Gastrocnemius medialis (tissue), 4 donors: ENCODE results near the gene SNCAIP. TPM values are rescaled to one million over a fixed set of nuclear protein-coding genes. Genes with fewer than 3 reads are reported as not detected.

Experiments used
- ATAC-seq, 2 donors: fragments of 150-250 bp; one replicate each; pipeline ENCODE4 v1.9.1; 2016
- DNase-seq, 2 donors: peaks; one replicate each; pipeline ENCODE4 v3.0.0-alpha.2; 2019
- H3K27ac ChIP-seq, 4 donors: fragments of 200-600 bp; sonication (generic); 1 replicate in 1 of 4; 2 replicates in 3 of 4; pipeline ENCODE4 v1.5.1; 2016 to 2018; ENCODE audit warnings: mild to moderate bottlenecking in 2 of 4, moderate library complexity in 1 of 4
- H3K27me3 ChIP-seq, 3 donors: fragments of 200-600 bp; sonication (generic) in 2 of 3; 1 replicate in 1 of 3; 2 replicates in 2 of 3; pipeline versions ENCODE4 v1.5.1 to v1.6.0; 2016 to 2019; ENCODE audit warnings: mild to moderate bottlenecking in 1 of 3, moderate library complexity in 1 of 3
- H3K36me3 ChIP-seq, 2 donors: fragments of 200-600 bp; sonication (generic) in 1 of 2; one replicate each; pipeline ENCODE4 v1.5.1; 2017 to 2018
- H3K4me1 ChIP-seq, 2 donors: fragments of 200-600 bp; sonication (generic) in 1 of 2; one replicate each; pipeline ENCODE4 v1.5.1; 2016 to 2017; ENCODE audit warnings: mild to moderate bottlenecking in 2 of 2
- H3K4me3 ChIP-seq, 4 donors: fragments of 200-600 bp; sonication (generic) in 3 of 4; 1 replicate in 1 of 4; 2 replicates in 3 of 4; pipeline ENCODE4 v1.5.1; 2016 to 2019; ENCODE audit warnings: mild to moderate bottlenecking in 2 of 4
- H3K9me3 ChIP-seq, 3 donors: fragments of 200-600 bp; sonication (generic) in 2 of 3; 1 replicate in 1 of 3; 2 replicates in 2 of 3; pipeline ENCODE4 v1.5.1; 2016 to 2019
- CTCF ChIP-seq, 5 experiments: fragments of 450-650 bp in 3 of 5; fragments of 200-600 bp in 2 of 5; sonication (generic) in 2 of 5; IDR thresholded peaks in 4 of 5; conservative IDR thresholded peaks in 1 of 5; 1 replicate in 4 of 5; 2 replicates in 1 of 5; pipeline ENCODE4 v1.5.1; 2016 to 2019; ENCODE audit warnings: antibody characterized with exemption in 5 of 5, mild to moderate bottlenecking in 3 of 5, moderate library complexity in 3 of 5
- POLR2A ChIP-seq, 2 donors: fragments of 450-650 bp; IDR thresholded peaks; one replicate each; pipeline ENCODE4 v1.6.1; 2017; ENCODE audit warnings: antibody characterized with exemption in 2 of 2, mild to moderate bottlenecking in 2 of 2, moderate library complexity in 2 of 2
- in situ Hi-C, 4 donors: fragments of 200-750 bp; cut with MboI; loops; one replicate each; pipeline versions ENCODE4 v1.15.0 to v1.8.0; 2017; ENCODE audit warnings: low sequenced_read_pairs in 4 of 4
- intact Hi-C: fragments of 100-400 bp; cut with DNase I; formaldehyde crosslinking; loops from one replicate; pipeline ENCODE4 v1.15.1; 2023; ENCODE audit warnings: low total_unique reads
- total RNA-seq, 4 donors: library from RNA; depleted of rRNA; stranded (reverse); fragments of >200 nt; gene quantifications; one replicate each; pipeline versions ENCODE4 v1.1.0 to v1.2.3, GENCODE V29; 2016

Gene SNCAIP
- total RNA-seq, 4 donors from 2014 or later: 0.22 to 3.1 (median 0.53) TPM

DNA sequence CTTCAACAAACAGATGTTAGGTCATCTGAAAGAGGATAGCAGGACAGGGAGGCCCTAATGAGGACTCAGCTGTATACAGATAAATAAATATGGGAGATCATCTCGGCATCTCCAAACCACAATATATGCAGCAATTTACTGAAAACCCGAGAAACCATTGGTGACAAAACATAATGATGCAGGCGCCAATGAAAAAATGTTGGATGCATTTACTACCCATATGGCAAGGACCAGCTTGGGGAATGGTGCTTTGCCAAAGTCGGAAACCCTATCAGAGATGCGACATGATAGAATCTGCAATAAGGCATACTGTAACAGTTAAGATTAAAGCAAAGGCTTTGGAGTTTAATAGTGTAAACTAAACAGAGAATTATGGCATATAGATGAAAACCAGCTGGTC lies 92.0 kb downstream of the SNCAIP start:
- H3K36me3 ChIP-seq: no peaks in the 10 kb centered on the region
- ATAC-seq: no peak
- in situ Hi-C loops: loop anchor here in 1 of 4 donors (25.0 kb wide), 1 partner anchor 217 kb away; no protein-coding TSS in a partner anchor
- H3K27ac ChIP-seq: no peak overlapping the region
- no peaks in the 10 kb centered on the region for H3K27me3 ChIP-seq
- intact Hi-C loops: no loop called here
- H3K4me3 ChIP-seq: no peak overlapping the region
- H3K9me3 ChIP-seq: no peaks in the 10 kb centered on the region
- DNase-seq: no peak
- TF ChIP-seq CTCF (IDR thresholded peaks at IDR 0.05 in 4 of 5, conservative IDR thresholded peaks at IDR 0.05 in 1 of 5) (no peak), POLR2A (IDR thresholded peaks at IDR 0.05) (no peak)
- no peaks in the 10 kb centered on the region for H3K4me1 ChIP-seq

GRCh38 chr5:122404653-122405362 lies 92.8 kb downstream of the SNCAIP start:
- Histone ChIP-seq H3K27ac (no peak overlapping the region), H3K36me3 (no peaks in the 10 kb centered on the region), H3K4me1 (no peaks in the 10 kb centered on the region), H3K4me3 (no peak overlapping the region), H3K9me3 (no peaks in the 10 kb centered on the region), H3K27me3 (no peaks in the 10 kb centered on the region)
- DNase-seq (no peak), ATAC-seq (no peak)
- TF ChIP-seq CTCF (IDR thresholded peaks at IDR 0.05 in 4 of 5, conservative IDR thresholded peaks at IDR 0.05 in 1 of 5): no peak
- TF ChIP-seq POLR2A (IDR thresholded peaks at IDR 0.05): no peak
- intact Hi-C loops (no loop called here), in situ Hi-C loops (loop anchor here in 1 of 4 donors (25.0 kb wide), 1 partner anchor 218 kb away; no protein-coding TSS in a partner anchor)

DNA sequence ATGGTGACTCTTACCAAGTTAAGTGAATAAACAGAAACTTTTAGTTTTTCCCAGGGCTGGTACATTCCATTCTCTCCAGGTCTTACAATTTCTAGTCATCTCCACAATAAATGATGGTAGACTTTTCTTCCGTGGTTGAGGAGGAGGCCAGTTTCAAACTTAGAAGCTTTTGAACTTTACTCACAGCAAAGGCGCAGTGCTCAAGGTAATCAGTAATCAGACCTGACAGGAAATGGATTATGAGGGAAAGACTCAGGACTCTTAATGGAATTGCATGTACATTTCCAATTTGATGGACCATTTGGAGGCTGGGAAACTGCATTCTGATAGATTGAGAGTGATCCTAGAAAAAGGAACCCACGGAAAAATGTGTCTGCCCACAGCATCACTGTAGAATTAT lies 93.7 kb downstream of the SNCAIP start:
- no peak overlapping the region for H3K4me3 ChIP-seq
- H3K27me3 ChIP-seq: no peaks in the 10 kb centered on the region
- no peaks in the 10 kb centered on the region for H3K36me3 ChIP-seq
- H3K4me1 ChIP-seq: no peaks in the 10 kb centered on the region
- no peak overlapping the region for H3K27ac ChIP-seq
- no peak for TF ChIP-seq CTCF (IDR thresholded peaks at IDR 0.05 in 4 of 5, conservative IDR thresholded peaks at IDR 0.05 in 1 of 5)
- TF ChIP-seq POLR2A (IDR thresholded peaks at IDR 0.05): no peak
- no peaks in the 10 kb centered on the region for H3K9me3 ChIP-seq
- intact Hi-C loops (no loop called here), in situ Hi-C loops (loop anchor here in 1 of 4 donors (25.0 kb wide), 1 partner anchor 218 kb away; no protein-coding TSS in a partner anchor)
- DNase-seq: no peak
- ATAC-seq: no peak

DNA sequence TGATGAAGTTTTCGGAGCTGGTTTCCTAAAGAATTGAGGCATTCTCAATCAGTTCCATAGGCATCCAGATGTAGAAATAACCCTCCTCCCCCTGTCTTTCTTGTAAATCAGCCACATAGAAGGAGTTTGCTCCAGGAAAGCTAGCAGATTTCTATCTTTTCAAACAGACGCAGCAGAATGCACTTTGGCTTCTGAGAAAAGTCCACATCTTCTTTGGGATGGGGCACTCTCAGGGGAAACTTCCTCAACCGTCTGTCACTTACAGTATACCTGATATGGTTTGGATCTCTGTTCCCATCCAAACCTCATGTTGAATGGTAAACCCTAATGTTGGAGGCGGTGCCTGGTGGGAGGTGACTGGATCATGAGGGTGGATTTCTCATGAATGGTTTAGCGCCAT lies 94.1 kb downstream of the SNCAIP start:
- DNase-seq: no peak
- Histone ChIP-seq H3K9me3 (no peaks in the 10 kb centered on the region), H3K27ac (no peak overlapping the region), H3K4me3 (no peak overlapping the region), H3K27me3 (no peaks in the 10 kb centered on the region), H3K36me3 (no peaks in the 10 kb centered on the region), H3K4me1 (no peaks in the 10 kb centered on the region)
- in situ Hi-C loops: loop anchor here in 1 of 4 donors (25.0 kb wide), 1 partner anchor 219 kb away; no protein-coding TSS in a partner anchor
- intact Hi-C loops: no loop called here
- TF ChIP-seq POLR2A (IDR thresholded peaks at IDR 0.05): no peak
- no peak for ATAC-seq

GRCh38 chr5:122408592-122409224 lies 96.7 kb downstream of the SNCAIP start:
- no peaks in the 10 kb centered on the region for H3K9me3 ChIP-seq
- no peak overlapping the region for H3K4me3 ChIP-seq
- ATAC-seq (no peak), DNase-seq (no peak)
- no peaks in the 10 kb centered on the region for H3K27me3 ChIP-seq
- no peaks in the 10 kb centered on the region for H3K36me3 ChIP-seq
- in situ Hi-C loops: loop anchor here in 1 of 4 donors (25.0 kb wide), 1 partner anchor 221 kb away; no protein-coding TSS in a partner anchor
- TF ChIP-seq POLR2A (IDR thresholded peaks at IDR 0.05) (no peak), CTCF (IDR thresholded peaks at IDR 0.05 in 4 of 5, conservative IDR thresholded peaks at IDR 0.05 in 1 of 5) (no peak)
- H3K4me1 ChIP-seq: no peaks in the 10 kb centered on the region
- no peak overlapping the region for H3K27ac ChIP-seq
- intact Hi-C loops: no loop called here
